Activated T-helper 1 cell treated with anti-CD3 and anti-CD28 coated beads, Interleukin-12 subunit alpha, Interleukin-12 subunit beta, Interleukin-2, Interleukin-4 antibody, amounts not matched to agents 30 ng/mL and 10 ng/mL and 1 ng/mL, durations not matched to agents 14 hours and 24 hours and 36 hours (primary cell): ENCODE data around the gene SLC35E2B. TPM values are rescaled to one million over a fixed set of nuclear protein-coding genes. Genes with fewer than 3 reads are reported as not detected.
"Not testable (repeated sequence)": the region's sequence is repeated elsewhere in the genome, so short reads cannot be mapped to it uniquely, and the experiment has no call there.

Source experiments
- DNase-seq: peaks from one replicate; pipeline ENCODE4 v3.0.0; 2021; ENCODE audit warnings: low spot score
- H3K27ac Mint-ChIP-seq: one replicate; pipeline ENCODE4 v1.8.0; 2021; ENCODE audit warnings: mild to moderate bottlenecking, mixed read lengths
- H3K27me3 Mint-ChIP-seq: one replicate; pipeline ENCODE4 v1.8.0; 2022; ENCODE audit warnings: mild to moderate bottlenecking, moderate library complexity, mixed read lengths; ENCODE audit not compliant: insufficient read depth
- H3K36me3 Mint-ChIP-seq: one replicate; pipeline ENCODE4 v1.8.0; 2021; ENCODE audit warnings: low read depth, mixed read lengths
- H3K4me1 Mint-ChIP-seq: one replicate; pipeline ENCODE4 v1.8.0; 2021; ENCODE audit warnings: low read depth, mixed read lengths
- H3K4me3 Mint-ChIP-seq: one replicate; pipeline ENCODE4 v1.8.0; 2021; ENCODE audit warnings: mild to moderate bottlenecking, moderate library complexity, mixed read lengths
- H3K9me3 Mint-ChIP-seq: one replicate; pipeline ENCODE4 v1.8.0; 2021; ENCODE audit warnings: mixed read lengths
- intact Hi-C: fragments of 100-400 bp; cut with micrococcal nuclease; formaldehyde crosslinking; loops from one replicate; pipeline ENCODE4 v1.15.1; 2024
- total RNA-seq: library from RNA; stranded (reverse); gene quantifications from 2 replicates; pipeline ENCODE4 v1.2.3, GENCODE V29; 2022

SLC35E2B gene
- total RNA-seq, 1 donor from 2014 or later: 41.1 TPM

- H3K4me3 Mint-ChIP-seq: peak overlapping the region; percentile 83
- intact Hi-C loops: no loop called here
- H3K27ac Mint-ChIP-seq: peak overlapping the region; percentile 80
- no peaks in the 10 kb centered on the region for H3K27me3 Mint-ChIP-seq
- peak; percentile 20 for DNase-seq
- no peaks in the 10 kb centered on the region for H3K9me3 Mint-ChIP-seq
- H3K36me3 Mint-ChIP-seq: peaks cover 3% of the 10 kb centered on the region
- peaks cover 17% of the 10 kb centered on the region for H3K4me1 Mint-ChIP-seq
Measured at GRCh38 chr1:1677718-1678580, 14.6 kb downstream of the SLC35E2B start.

GRCh38 chr1:1676087-1676486 lies 16.5 kb downstream of the SLC35E2B start:
- H3K27ac Mint-ChIP-seq, DNase-seq, H3K27me3 Mint-ChIP-seq, intact Hi-C loops, H3K9me3 Mint-ChIP-seq, H3K4me3 Mint-ChIP-seq, H3K36me3 Mint-ChIP-seq: not testable (repeated sequence)
- H3K4me1 Mint-ChIP-seq: peaks cover 17% of the 10 kb centered on the region

GRCh38 chr1:1675218-1675617 lies 17.4 kb downstream of the SLC35E2B start:
- H3K27ac Mint-ChIP-seq, H3K36me3 Mint-ChIP-seq, H3K9me3 Mint-ChIP-seq, DNase-seq, intact Hi-C loops, H3K4me3 Mint-ChIP-seq, H3K27me3 Mint-ChIP-seq: not testable (repeated sequence)
- H3K4me1 Mint-ChIP-seq: peaks cover 17% of the 10 kb centered on the region

GRCh38 chr1:1674806-1675205 lies 17.8 kb downstream of the SLC35E2B start:
- H3K36me3 Mint-ChIP-seq, H3K27ac Mint-ChIP-seq, H3K27me3 Mint-ChIP-seq, H3K4me3 Mint-ChIP-seq, H3K9me3 Mint-ChIP-seq, intact Hi-C loops, DNase-seq: not testable (repeated sequence)
- H3K4me1 Mint-ChIP-seq: peaks cover 17% of the 10 kb centered on the region

GRCh38 chr1:1672181-1672965 lies 20.2 kb downstream of the SLC35E2B start:
- no peak for DNase-seq
- Mint-ChIP-seq H3K36me3 (peaks cover 13% of the 10 kb centered on the region), H3K27ac (no peak overlapping the region), H3K27me3 (no peaks in the 10 kb centered on the region), H3K4me3 (no peak overlapping the region), H3K4me1 (peaks cover 3% of the 10 kb centered on the region), H3K9me3 (no peaks in the 10 kb centered on the region)
- intact Hi-C loops: no loop called here

- peaks cover 14% of the 10 kb centered on the region for H3K36me3 Mint-ChIP-seq
- DNase-seq: no peak
- intact Hi-C loops: no loop called here
- no peaks in the 10 kb centered on the region for H3K9me3 Mint-ChIP-seq
- no peak overlapping the region for H3K4me3 Mint-ChIP-seq
- H3K27me3 Mint-ChIP-seq: no peaks in the 10 kb centered on the region
- H3K4me1 Mint-ChIP-seq: no peaks in the 10 kb centered on the region
- no peak overlapping the region for H3K27ac Mint-ChIP-seq
Measured at GRCh38 chr1:1671365-1672119, 21.1 kb downstream of the SLC35E2B start.

GRCh38 chr1:1670866-1671265 lies 21.7 kb downstream of the SLC35E2B start:
- Mint-ChIP-seq H3K9me3 (no peaks in the 10 kb centered on the region), H3K36me3 (peaks cover 14% of the 10 kb centered on the region), H3K27me3 (no peaks in the 10 kb centered on the region), H3K27ac (no peak overlapping the region), H3K4me1 (no peaks in the 10 kb centered on the region), H3K4me3 (no peak overlapping the region)
- intact Hi-C loops: no loop called here
- DNase-seq: no peak

- Mint-ChIP-seq H3K4me3 (no peak overlapping the region), H3K9me3 (no peaks in the 10 kb centered on the region), H3K27me3 (no peaks in the 10 kb centered on the region), H3K36me3 (peaks cover 12% of the 10 kb centered on the region), H3K4me1 (no peaks in the 10 kb centered on the region), H3K27ac (no peak overlapping the region)
- no peak for DNase-seq
- intact Hi-C loops: no loop called here
Measured at GRCh38 chr1:1669468-1670440, 22.8 kb downstream of the SLC35E2B start.

GRCh38 chr1:1666526-1666925 lies 26.1 kb downstream of the SLC35E2B start:
- Mint-ChIP-seq H3K27me3 (no peaks in the 10 kb centered on the region), H3K9me3 (no peaks in the 10 kb centered on the region), H3K4me1 (no peaks in the 10 kb centered on the region), H3K27ac (no peak overlapping the region), H3K4me3 (no peak overlapping the region), H3K36me3 (peaks cover 11% of the 10 kb centered on the region)
- no peak for DNase-seq
- intact Hi-C loops: no loop called here

GRCh38 chr1:1665815-1666251 lies 26.8 kb downstream of the SLC35E2B start:
- H3K27ac Mint-ChIP-seq: no peak overlapping the region
- H3K4me3 Mint-ChIP-seq: no peak overlapping the region
- intact Hi-C loops: no loop called here
- no peaks in the 10 kb centered on the region for H3K27me3 Mint-ChIP-seq
- no peak for DNase-seq
- H3K4me1 Mint-ChIP-seq: no peaks in the 10 kb centered on the region
- H3K36me3 Mint-ChIP-seq: peaks cover 11% of the 10 kb centered on the region
- H3K9me3 Mint-ChIP-seq: no peaks in the 10 kb centered on the region

GRCh38 chr1:1664941-1665814 lies 27.4 kb downstream of the SLC35E2B start:
- peaks cover 11% of the 10 kb centered on the region for H3K36me3 Mint-ChIP-seq
- H3K27ac Mint-ChIP-seq: no peak overlapping the region
- H3K9me3 Mint-ChIP-seq: no peaks in the 10 kb centered on the region
- intact Hi-C loops: no loop called here
- no peak for DNase-seq
- H3K27me3 Mint-ChIP-seq: no peaks in the 10 kb centered on the region
- no peaks in the 10 kb centered on the region for H3K4me1 Mint-ChIP-seq
- H3K4me3 Mint-ChIP-seq: no peak overlapping the region
